GM18499 (cell line): ENCODE measurements around the gene NTSR1.

Experiments used
- ATAC-seq: cut with Tn5 transposase; IDR thresholded peaks from one replicate; pipeline ENCODE4 v1.9.1; 2021; ENCODE audit warnings: moderate number of reproducible peaks; ENCODE audit not compliant: insufficient read depth, unreplicated experiment

Gene NTSR1

GRCh38 chr20:62706857-62707256 lies 1.8 kb upstream of the NTSR1 start:
- ATAC-seq = no peak

GRCh38 chr20:62707276-62707920 lies 1.2 kb upstream of the NTSR1 start:
- ATAC-seq = no peak

GRCh38 chr20:62707921-62708521 lies 615 bp upstream of the NTSR1 start:
- ATAC-seq = no peak

GRCh38 chr20:62709537-62709905 lies 885 bp downstream of the NTSR1 start:
- ATAC-seq = no peak

GRCh38 chr20:62710221-62710885 lies 1.7 kb downstream of the NTSR1 start:
- ATAC-seq = no peak

GRCh38 chr20:62710886-62711702 lies 2.5 kb downstream of the NTSR1 start:
- ATAC-seq = no peak

- ATAC-seq = no peak
Observed at GRCh38 chr20:62711703-62712101, 3.1 kb downstream of the NTSR1 start.

- no peak for ATAC-seq
Observed at GRCh38 chr20:62712606-62713005, 4.0 kb downstream of the NTSR1 start.

- no peak for ATAC-seq
Observed at GRCh38 chr20:62714006-62714405, 5.4 kb downstream of the NTSR1 start.

- no peak for ATAC-seq
Observed at GRCh38 chr20:62714799-62715198, 6.2 kb downstream of the NTSR1 start.

- no peak for ATAC-seq
Observed at GRCh38 chr20:62715201-62715600, 6.6 kb downstream of the NTSR1 start.

- no peak for ATAC-seq
Observed at GRCh38 chr20:62716198-62716940, 7.7 kb downstream of the NTSR1 start.

GRCh38 chr20:62716941-62717310 lies 8.3 kb downstream of the NTSR1 start:
- no peak for ATAC-seq

GRCh38 chr20:62717933-62718332 lies 9.3 kb downstream of the NTSR1 start:
- ATAC-seq = no peak

GRCh38 chr20:62718546-62718945 lies 9.9 kb downstream of the NTSR1 start:
- ATAC-seq = no peak

GRCh38 chr20:62719250-62719935 lies 10.8 kb downstream of the NTSR1 start:
- ATAC-seq = no peak

GRCh38 chr20:62721511-62722370 lies 13.1 kb downstream of the NTSR1 start:
- no peak for ATAC-seq

GRCh38 chr20:62722627-62723026 lies 14.0 kb downstream of the NTSR1 start:
- ATAC-seq = no peak

- ATAC-seq = no peak
Observed at GRCh38 chr20:62723351-62723750, 14.7 kb downstream of the NTSR1 start.
